H1 (cell line): ENCODE results near the gene ARHGEF12. TPM values are rescaled to one million over a fixed set of nuclear protein-coding genes. Genes with fewer than 3 reads are reported as not detected.

ENCODE experiments used
- CTCF ChIA-PET: fragments of 300-600 bp; sonication (Branson Sonifier 250); formaldehyde crosslinking; loops from one replicate; lab custom pipeline; 2021; ENCODE audit not compliant: partially characterized antibody; lab: Charles Lee
- POLR2A ChIA-PET: fragments of 300-600 bp; sonication (Branson Sonifier 250); formaldehyde crosslinking; loops from one replicate; lab custom pipeline; 2021; ENCODE audit warnings: inconsistent platforms; ENCODE audit not compliant: partially characterized antibody; lab: Charles Lee
- DNase-seq, 2 experiments: peaks; one replicate each; pipeline versions ENCODE4 v3.0.0 to v3.0.0-alpha.2; 2010 to 2022; ENCODE audit warnings: low spot score in 2 of 2, low read depth in 1 of 2, mixed read lengths in 1 of 2
- FAIRE-seq: peaks from 2 replicates; lab custom pipeline; 2011; peaks lifted over from hg19 to GRCh38; lab: Jason Lieb, UNC
- H2AFZ ChIP-seq: 2 replicates; pipeline ENCODE4 v1.8.1; 2012; ENCODE audit warnings: low read length, inconsistent platforms
- H2AK5ac ChIP-seq: 2 replicates; pipeline ENCODE4 v1.6.1; 2013; ENCODE audit warnings: low read depth, low read length
- H2BK120ac ChIP-seq: replicated peaks from 2 replicates; pipeline ENCODE3; 2013; ENCODE audit warnings: low read depth, low read length, inconsistent platforms
- H2BK12ac ChIP-seq: 2 replicates; pipeline ENCODE4 v1.6.1; 2013; ENCODE audit warnings: low read depth, low read length
- H2BK15ac ChIP-seq: 2 replicates; pipeline ENCODE4 v1.6.1; 2013; ENCODE audit warnings: low read length
- H2BK20ac ChIP-seq: 2 replicates; pipeline ENCODE4 v1.6.1; 2013; ENCODE audit warnings: low read length
- H2BK5ac ChIP-seq: 2 replicates; pipeline ENCODE4 v1.6.1; 2013; ENCODE audit warnings: low read depth, low read length
- H3K14ac ChIP-seq: 2 replicates; pipeline ENCODE4 v1.6.1; 2013; ENCODE audit warnings: inconsistent platforms; ENCODE audit not compliant: insufficient read length
- H3K18ac ChIP-seq: 2 replicates; pipeline ENCODE4 v1.6.1; 2013; ENCODE audit warnings: low read length; ENCODE audit errors: extremely low read depth
- H3K23ac ChIP-seq: 2 replicates; pipeline ENCODE4 v1.6.1; 2013; ENCODE audit warnings: inconsistent platforms; ENCODE audit not compliant: insufficient read length
- H3K23me2 ChIP-seq: 2 replicates; pipeline ENCODE4 v1.6.1; 2013; ENCODE audit warnings: low read depth, low read length
- H3K27ac ChIP-seq: 2 replicates; pipeline ENCODE4 v1.6.1; 2011; ENCODE audit warnings: low read depth, low read length, inconsistent platforms
- H3K27me3 ChIP-seq, 4 experiments: replicated peaks in 1 of 4; 1 replicate in 1 of 4; 2 replicates in 3 of 4; pipeline versions ENCODE4 v1.6.1 to v1.8.1; 2011 to 2013; ENCODE audit warnings: low read length in 3 of 4, mild to moderate bottlenecking in 3 of 4, inconsistent platforms in 2 of 4, mixed read lengths in 2 of 4, moderate library complexity in 1 of 4; ENCODE audit not compliant: control insufficient read depth in 3 of 4, insufficient read depth in 3 of 4; ENCODE audit errors: extremely low read depth in 1 of 4
- H3K36me3 ChIP-seq, 4 experiments: 2 replicates each; pipeline versions ENCODE4 v1.6.1 to v1.8.1; 2011 to 2013; ENCODE audit warnings: mild to moderate bottlenecking in 4 of 4, low read length in 3 of 4, moderate library complexity in 2 of 4, control low read depth in 1 of 4, inconsistent platforms in 1 of 4; ENCODE audit not compliant: insufficient read depth in 4 of 4, control insufficient read depth in 2 of 4
- H3K4ac ChIP-seq: replicated peaks from 2 replicates; pipeline ENCODE3; 2013; ENCODE audit warnings: low read length, low read depth, mixed read lengths, inconsistent platforms; ENCODE audit not compliant: insufficient read length
- H3K4me1 ChIP-seq, 4 experiments: replicated peaks in 1 of 4; 1 replicate in 1 of 4; 2 replicates in 3 of 4; pipeline versions ENCODE4 v1.6.1 to v1.8.1; 2011 to 2013; ENCODE audit warnings: low read length in 3 of 4, inconsistent platforms in 2 of 4, mixed read lengths in 1 of 4; ENCODE audit not compliant: insufficient read depth in 4 of 4, control insufficient read depth in 3 of 4
- H3K4me2 ChIP-seq, 2 experiments: 2 replicates each; pipeline versions ENCODE4 v1.6.1 to v1.8.1; 2011 to 2013; ENCODE audit warnings: low read depth in 2 of 2, low read length in 2 of 2, control low read depth in 1 of 2, inconsistent platforms in 1 of 2, mild to moderate bottlenecking in 1 of 2; ENCODE audit not compliant: insufficient read depth in 1 of 2
- H3K4me3 ChIP-seq, 4 experiments: fragments of 200-600, 300-600 bp in 1 of 4; sonication (generic), shearing (Covaris generic), sonication (Bioruptor Twin) in 1 of 4; 2 replicates each; pipeline versions ENCODE4 v1.5.1 to v1.8.1; 2011 to 2016; ENCODE audit warnings: low read length in 4 of 4, low read depth in 3 of 4, control low read depth in 2 of 4, inconsistent platforms in 2 of 4, mild to moderate bottlenecking in 2 of 4, mixed read lengths in 1 of 4, moderate library complexity in 1 of 4; ENCODE audit not compliant: insufficient read depth in 2 of 4; ENCODE audit errors: extremely low read depth in 1 of 4
- H3K56ac ChIP-seq: replicated peaks from 2 replicates; pipeline ENCODE3; 2013; ENCODE audit warnings: low read depth, mild to moderate bottlenecking, mixed read lengths, low read length, inconsistent platforms; ENCODE audit not compliant: insufficient read length
- H3K79me1 ChIP-seq: 2 replicates; pipeline ENCODE4 v1.6.1; 2013; ENCODE audit warnings: low read depth, low read length, control low read depth
- H3K79me2 ChIP-seq, 2 experiments: 2 replicates each; pipeline versions ENCODE4 v1.6.1 to v1.8.1; 2012 to 2013; ENCODE audit warnings: low read length in 2 of 2, mild to moderate bottlenecking in 2 of 2, inconsistent platforms in 1 of 2; ENCODE audit not compliant: insufficient read depth in 2 of 2, control insufficient read depth in 1 of 2
- H3K9ac ChIP-seq, 4 experiments: replicated peaks in 1 of 4; 1 replicate in 1 of 4; 2 replicates in 3 of 4; pipeline versions ENCODE4 v1.6.1 to v1.8.1; 2011 to 2013; ENCODE audit warnings: low read depth in 3 of 4, low read length in 3 of 4, control low read depth in 2 of 4, mild to moderate bottlenecking in 2 of 4, moderate library complexity in 2 of 4, inconsistent platforms in 1 of 4; ENCODE audit errors: extremely low read depth in 1 of 4
- H3K9me3 ChIP-seq, 2 experiments: 2 replicates each; pipeline versions ENCODE4 v1.6.1 to v1.8.1; 2012 to 2013; ENCODE audit warnings: mild to moderate bottlenecking in 2 of 2, moderate library complexity in 2 of 2, control low read depth in 1 of 2, inconsistent platforms in 1 of 2, low read depth in 1 of 2, low read length in 1 of 2, mixed read lengths in 1 of 2; ENCODE audit not compliant: insufficient read depth in 2 of 2
- H4K20me1 ChIP-seq, 2 experiments: replicated peaks in 1 of 2; 2 replicates each; pipeline versions ENCODE3 to v1.8.1; 2011 to 2013; ENCODE audit warnings: inconsistent platforms in 2 of 2, low read length in 2 of 2, mild to moderate bottlenecking in 1 of 2; ENCODE audit not compliant: insufficient read depth in 2 of 2, control insufficient read depth in 1 of 2
- H4K5ac ChIP-seq: 2 replicates; pipeline ENCODE4 v1.6.1; 2013; ENCODE audit warnings: low read length, low read depth, mixed read lengths, inconsistent platforms; ENCODE audit not compliant: insufficient read length
- H4K8ac ChIP-seq: 2 replicates; pipeline ENCODE4 v1.8.0; 2013; ENCODE audit warnings: mild to moderate bottlenecking, moderate library complexity, low read length, inconsistent platforms; ENCODE audit not compliant: insufficient read depth; ENCODE audit errors: extremely low read depth
- H4K91ac ChIP-seq: replicated peaks from 2 replicates; pipeline ENCODE3; 2013; ENCODE audit warnings: low read length, mixed read lengths, inconsistent platforms; ENCODE audit not compliant: insufficient read length
- EZH2 ChIP-seq: fragments of 200-600 bp; sonication (generic); IDR thresholded peaks from 2 replicates; pipeline ENCODE4 v1.7.1; 2012; ENCODE audit warnings: low read depth, mild to moderate bottlenecking, moderate library complexity, low read length, inconsistent platforms; ENCODE audit not compliant: severe bottlenecking
- HDAC2 ChIP-seq, 2 experiments: fragments of 300-600 bp in 1 of 2; sonication (generic) in 1 of 2; IDR thresholded peaks; 2 replicates each; pipeline ENCODE4 v1.6.1; 2011 to 2012; ENCODE audit warnings: low read depth in 2 of 2, low read length in 2 of 2, mild to moderate bottlenecking in 2 of 2, moderate library complexity in 2 of 2, borderline replicate concordance in 1 of 2, inconsistent platforms in 1 of 2
- KDM5A ChIP-seq: fragments of 200-600 bp; IDR thresholded peaks from 2 replicates; pipeline ENCODE4 v1.7.1; 2012; ENCODE audit warnings: mild to moderate bottlenecking, low read length, inconsistent platforms, mixed read lengths
- POLR2A ChIP-seq, 2 experiments: IDR thresholded peaks; 1 replicate in 1 of 2; 2 replicates in 1 of 2; pipeline ENCODE4 v1.6.1; 2011; ENCODE audit warnings: low read depth in 2 of 2, low read length in 2 of 2, mild to moderate bottlenecking in 2 of 2; ENCODE audit errors: control extremely low read depth in 1 of 2
- POLR2AphosphoS5 ChIP-seq: IDR thresholded peaks from 2 replicates; pipeline ENCODE4 v1.6.1; 2011; ENCODE audit warnings: low read depth, low read length
- POU5F1 ChIP-seq: IDR thresholded peaks from 2 replicates; pipeline ENCODE4 v1.6.1; 2011; ENCODE audit warnings: low read depth, mild to moderate bottlenecking, low read length, moderate library complexity
- SIN3A ChIP-seq, 2 experiments: IDR thresholded peaks in 1 of 2; conservative IDR thresholded peaks in 1 of 2; 2 replicates each; pipeline ENCODE4 v1.6.1; 2011 to 2012; ENCODE audit warnings: low read length in 2 of 2, improper control_type of control experiment in 1 of 2, low read depth in 1 of 2, mild to moderate bottlenecking in 1 of 2
- SIRT6 ChIP-seq: IDR thresholded peaks from one replicate; pipeline ENCODE4 v1.7.1; 2012; ENCODE audit warnings: low read length, inconsistent platforms
- SRF ChIP-seq: IDR thresholded peaks from 2 replicates; pipeline ENCODE4 v1.6.1; 2011; ENCODE audit warnings: mild to moderate bottlenecking, low read depth, low read length, moderate library complexity
- ZNF274 ChIP-seq: IDR thresholded peaks from 2 replicates; pipeline ENCODE4 v1.7.0; 2012; ENCODE audit warnings: low read length, borderline replicate concordance; ENCODE audit errors: extremely low read depth
- WGBS, 2 experiments: shearing (Covaris generic) in 1 of 2; methylation state at CpG; one replicate each; pipeline versions ENCODE4 v1.1.6 to v1.1.7; 2013 to 2015; ENCODE audit warnings: low lambda C conversion rate in 2 of 2, mixed read lengths in 2 of 2, inconsistent platforms in 1 of 2, low coverage in 1 of 2, missing lambda C conversion rate in 1 of 2; ENCODE audit not compliant: insufficient replicate concordance in 2 of 2, insufficient coverage in 1 of 2, insufficient read length in 1 of 2; ENCODE audit errors: extremely low coverage in 1 of 2, missing lambda C conversion rate in 1 of 2; 5-methylcytosine and 5-hydroxymethylcytosine counted together
- polyA plus RNA-seq, 7 experiments: library from polyadenylated mRNA; depleted of rRNA in 3 of 7; stranded (reverse) in 5 of 7; unstranded in 2 of 7; fragments of >200 nt in 5 of 7; fragments of 200-250 nt in 2 of 7; gene quantifications; 1 replicate in 5 of 7; 2 replicates in 1 of 7; 4 replicates in 1 of 7; pipeline versions ENCODE4 v1.2.1 to v1.2.3, GENCODE V29; 2011 to 2013; ENCODE audit warnings: missing spikeins in 2 of 7, mixed read lengths in 2 of 7
- total RNA-seq: library from RNA; stranded (reverse); fragmentation: NEBNext Ultra II Directional; extraction: Animal tissue kit (Norgen Biotek cat#: 25700); gene quantifications from 2 replicates; pipeline ENCODE4 v1.2.1, GENCODE V29; 2021
- TF ChIP-seq, protein P1 (sequence below), 3 experiments: IDR thresholded peaks; 1 replicate in 2 of 3; 2 replicates in 1 of 3; pipeline versions ENCODE4 v1.5.1 to v1.6.1; 2011; ENCODE audit warnings: low read length in 3 of 3, mild to moderate bottlenecking in 3 of 3, inconsistent platforms in 2 of 3, low read depth in 1 of 3, moderate library complexity in 1 of 3; ENCODE audit not compliant: insufficient read depth in 1 of 3; ENCODE audit errors: control extremely low read depth in 1 of 3

The ARHGEF12 gene
- total and polyA plus RNA-seq, 2 of the 8 experiments (the other 6 are each of a cell fraction or from before 2014, with no cell fraction given), result 5.1 to 33.7 TPM

DNA sequence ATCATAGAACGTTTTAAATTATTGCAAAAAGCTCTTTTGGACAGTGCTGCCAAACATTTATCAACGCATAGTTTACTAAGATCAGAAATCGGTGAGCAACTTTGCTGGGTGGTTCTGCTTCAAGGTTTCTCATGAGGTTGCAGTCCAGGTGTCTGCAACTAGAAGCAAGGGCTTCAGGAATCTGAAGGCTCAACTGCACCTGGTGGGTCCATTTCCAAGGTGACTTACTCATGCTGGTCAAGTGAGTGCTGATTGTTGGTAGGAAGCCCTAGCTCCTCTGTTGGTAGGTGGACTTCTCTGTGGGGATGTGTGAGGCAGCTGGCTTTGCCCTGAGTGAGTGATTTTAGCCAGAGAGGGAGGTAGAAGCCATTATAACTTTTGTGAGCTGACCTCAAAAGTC is 22.5 kb downstream of the ARHGEF12 start:
- FAIRE-seq (no peak), DNase-seq (no peak)
- H2AK5ac ChIP-seq, result no peak overlapping the region
- no peak overlapping the region for H3K9ac ChIP-seq
- no peak overlapping the region for H2BK15ac ChIP-seq
- H4K91ac ChIP-seq, result no peak overlapping the region
- no peak overlapping the region for H3K23ac ChIP-seq
- H3K79me2 ChIP-seq, result peaks cover 2 to 68% of the 10 kb centered on the region in 2 experiments; a peak in 3 of 4 replicates
- H3K56ac ChIP-seq, result no peak overlapping the region
- H2BK12ac ChIP-seq, result no peak overlapping the region
- H3K18ac ChIP-seq, result no peak overlapping the region
- CTCF ChIA-PET, result interaction anchor here (0.9 to 1.1 kb wide), 2 partner anchors 11 to 24 kb away, joined by 3 read pairs; no protein-coding TSS in a partner anchor
- H3K27ac ChIP-seq, result no peak overlapping the region
- no peaks in the 10 kb centered on the region; a peak in 1 of 8 replicates for H3K36me3 ChIP-seq
- no peak overlapping the region for H4K8ac ChIP-seq
- no peak overlapping the region for H3K4ac ChIP-seq
- POLR2A ChIA-PET, result interaction anchor here (1.0 kb wide), 1 partner anchor 28 kb away, joined by 4 read pairs; no protein-coding TSS in a partner anchor
- H3K14ac ChIP-seq, result no peak overlapping the region
- H2BK20ac ChIP-seq, result no peak overlapping the region
- H3K4me1 ChIP-seq, result no peaks in the 10 kb centered on the region
- no peak overlapping the region for H2AFZ ChIP-seq
- H2BK120ac ChIP-seq, result no peak overlapping the region
- H3K4me3 ChIP-seq, result no peak overlapping the region
- no peaks in the 10 kb centered on the region for H3K27me3 ChIP-seq
- H4K20me1 ChIP-seq, result peaks cover 0 to 2% of the 10 kb centered on the region in 2 experiments
- no peak overlapping the region for H3K4me2 ChIP-seq
- no peak overlapping the region for H4K5ac ChIP-seq
- 85% methylated on average over 3 of the region's 3 CpGs; no CpG with 5 or more reads in 1 of the 2 experiments for WGBS, 2 experiments
- H3K79me1 ChIP-seq, result no peaks in the 10 kb centered on the region; the same call in 1 of the 2 replicates
- peaks cover 4% of the 10 kb centered on the region in 2 experiments; a peak in 1 of 4 replicates for H3K9me3 ChIP-seq
- no peak overlapping the region for H2BK5ac ChIP-seq
- no peaks in the 10 kb centered on the region; the same call in 1 of the 2 replicates for H3K23me2 ChIP-seq
- TF ChIP-seq SIN3A (conservative IDR thresholded peaks at IDR 0.05 in 1 of 2, IDR thresholded peaks at IDR 0.05 in 1 of 2; ENCODE audit: low read depth in 1 of 2, low read length in 2 of 2), result no peak
- TF ChIP-seq, protein P1, sequence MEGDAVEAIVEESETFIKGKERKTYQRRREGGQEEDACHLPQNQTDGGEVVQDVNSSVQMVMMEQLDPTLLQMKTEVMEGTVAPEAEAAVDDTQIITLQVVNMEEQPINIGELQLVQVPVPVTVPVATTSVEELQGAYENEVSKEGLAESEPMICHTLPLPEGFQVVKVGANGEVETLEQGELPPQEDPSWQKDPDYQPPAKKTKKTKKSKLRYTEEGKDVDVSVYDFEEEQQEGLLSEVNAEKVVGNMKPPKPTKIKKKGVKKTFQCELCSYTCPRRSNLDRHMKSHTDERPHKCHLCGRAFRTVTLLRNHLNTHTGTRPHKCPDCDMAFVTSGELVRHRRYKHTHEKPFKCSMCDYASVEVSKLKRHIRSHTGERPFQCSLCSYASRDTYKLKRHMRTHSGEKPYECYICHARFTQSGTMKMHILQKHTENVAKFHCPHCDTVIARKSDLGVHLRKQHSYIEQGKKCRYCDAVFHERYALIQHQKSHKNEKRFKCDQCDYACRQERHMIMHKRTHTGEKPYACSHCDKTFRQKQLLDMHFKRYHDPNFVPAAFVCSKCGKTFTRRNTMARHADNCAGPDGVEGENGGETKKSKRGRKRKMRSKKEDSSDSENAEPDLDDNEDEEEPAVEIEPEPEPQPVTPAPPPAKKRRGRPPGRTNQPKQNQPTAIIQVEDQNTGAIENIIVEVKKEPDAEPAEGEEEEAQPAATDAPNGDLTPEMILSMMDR (IDR thresholded peaks at IDR 0.05; ENCODE audit: control extremely low read depth in 1 of 3, insufficient read depth in 1 of 3, low read depth in 1 of 3, low read length in 3 of 3), result no peak
- no peak for TF ChIP-seq KDM5A
- TF ChIP-seq HDAC2 (IDR thresholded peaks at IDR 0.05; ENCODE audit: borderline replicate concordance in 1 of 2, low read depth in 2 of 2, low read length in 2 of 2), result no peak
- TF ChIP-seq SIRT6, result no peak
- no peak for TF ChIP-seq POU5F1
- no peak for TF ChIP-seq POLR2AphosphoS5
- no peak for TF ChIP-seq EZH2
- TF ChIP-seq ZNF274, result no peak
- no peak for TF ChIP-seq POLR2A (IDR thresholded peaks at IDR 0.05; ENCODE audit: control extremely low read depth in 1 of 2, low read depth in 2 of 2, low read length in 2 of 2)
- TF ChIP-seq SRF, result no peak
